ENCODE measurements around the gene TRIM66.

TRIM66 gene

DNA sequence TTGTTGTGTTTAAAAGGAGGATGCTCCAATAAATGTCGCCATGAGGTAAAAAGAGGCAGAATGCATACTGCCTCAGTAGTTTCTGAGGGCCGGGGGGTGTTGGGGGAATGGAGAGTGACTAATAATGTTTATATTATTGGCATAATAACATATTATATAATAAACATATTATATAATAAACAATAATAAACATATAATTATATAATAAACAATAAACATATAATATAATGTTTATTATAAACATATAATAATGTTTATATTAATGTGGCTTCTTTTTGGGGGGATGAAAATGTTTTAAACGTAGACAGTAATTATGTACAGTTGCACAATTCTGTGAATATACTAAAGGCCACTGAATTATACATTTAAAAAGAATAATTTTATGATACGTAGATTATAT is 35.6 kb downstream of the TRIM66 start:
- Histone ChIP-seq H3K4ac (ENCODE audit: low read depth, low read length) (no peak overlapping the region), H3K79me1 (ENCODE audit: low read length) (no peaks in the 10 kb centered on the region), H3K23ac (ENCODE audit: low read length) (no peak overlapping the region), H2BK12ac (ENCODE audit: low read length) (no peak overlapping the region), H2BK120ac (ENCODE audit: insufficient read depth, low read length, poor library complexity) (no peak overlapping the region), H3K4me3 (ENCODE audit: low read depth, low read length) (no peak overlapping the region), H3K9ac (ENCODE audit: low read length) (no peak overlapping the region), H2BK5ac (ENCODE audit: low read depth, low read length, poor library complexity) (no peak overlapping the region), H4K91ac (ENCODE audit: low read depth, low read length) (no peak overlapping the region), H3K4me1 (ENCODE audit: control insufficient read depth in 1 of 2, insufficient read depth in 2 of 2, low read length in 2 of 2) (no peaks in the 10 kb centered on the region), H3K4me2 (ENCODE audit: low read length) (no peak overlapping the region), H4K8ac (ENCODE audit: low read depth, low read length) (no peak overlapping the region), H3K27ac (ENCODE audit: low read depth, low read length) (no peak overlapping the region), H3K36me3 (ENCODE audit: control insufficient read depth in 1 of 2, insufficient read depth in 2 of 2, low read length in 2 of 2) (peaks cover 5% of the 10 kb centered on the region in 2 experiments), H4K12ac (ENCODE audit: low read depth, low read length) (no peak overlapping the region), H3K18ac (ENCODE audit: low read length) (no peak overlapping the region), H3K9me3 (ENCODE audit: insufficient read depth, low read depth, low read length) (no peaks in the 10 kb centered on the region), H3K27me3 (ENCODE audit: insufficient read depth, low read length) (no peaks in the 10 kb centered on the region), H2AK5ac (ENCODE audit: low read length) (no peak overlapping the region), H3K79me2 (ENCODE audit: control insufficient read depth, insufficient read depth, low read length, poor library complexity) (no peaks in the 10 kb centered on the region), H3K14ac (ENCODE audit: low read length) (no peak overlapping the region), H2AFZ (ENCODE audit: insufficient read depth, low read length, poor library complexity) (no peak overlapping the region)
- no CpG with 5 or more reads among the region's 4 CpGs for WGBS (ENCODE audit: extremely low coverage, insufficient coverage, insufficient read length)
- no peak for DNase-seq

DNA sequence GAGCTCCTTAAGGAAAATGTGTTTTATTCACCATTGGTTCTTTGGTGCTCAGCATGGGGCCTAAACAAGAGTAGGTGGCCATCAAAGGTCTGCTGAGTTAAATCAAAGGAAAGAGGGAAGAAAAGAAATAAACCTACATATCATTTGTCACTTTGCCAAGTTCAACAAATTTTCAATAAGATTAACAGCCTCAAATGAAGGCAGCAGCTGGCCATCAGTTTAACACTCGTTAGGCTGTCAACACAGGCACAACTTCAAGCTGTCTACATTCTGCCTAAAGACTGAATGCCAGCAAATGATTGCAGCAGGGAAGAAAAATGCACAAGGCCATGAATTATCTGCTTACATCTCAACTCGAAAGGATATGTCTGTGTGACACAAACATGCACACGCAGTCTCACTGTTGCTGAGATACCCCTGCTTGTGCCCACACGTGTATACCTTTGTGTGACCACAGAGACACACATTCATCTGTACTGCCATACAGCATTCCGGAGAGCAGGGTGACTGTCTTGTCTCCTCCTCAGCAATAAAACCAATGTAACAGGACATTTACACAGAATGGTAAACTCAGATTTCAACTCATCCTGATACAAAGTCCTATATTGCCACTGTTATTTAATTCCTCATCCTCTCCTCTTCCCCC is 40.1 kb downstream of the TRIM66 start:
- DNase-seq: no peak
- Histone ChIP-seq H2AK5ac (ENCODE audit: low read length) (no peak overlapping the region), H2AFZ (ENCODE audit: insufficient read depth, low read length, poor library complexity) (no peak overlapping the region), H2BK5ac (ENCODE audit: low read depth, low read length, poor library complexity) (no peak overlapping the region), H3K4ac (ENCODE audit: low read depth, low read length) (no peak overlapping the region), H3K27me3 (ENCODE audit: insufficient read depth, low read length) (no peaks in the 10 kb centered on the region), H3K18ac (ENCODE audit: low read length) (no peak overlapping the region), H3K79me1 (ENCODE audit: low read length) (no peaks in the 10 kb centered on the region), H3K9me3 (ENCODE audit: insufficient read depth, low read depth, low read length) (no peaks in the 10 kb centered on the region), H3K36me3 (ENCODE audit: control insufficient read depth in 1 of 2, insufficient read depth in 2 of 2, low read length in 2 of 2) (peaks cover 0 to 8% of the 10 kb centered on the region in 2 experiments), H3K4me3 (ENCODE audit: low read depth, low read length) (no peak overlapping the region), H4K91ac (ENCODE audit: low read depth, low read length) (no peak overlapping the region), H3K4me1 (ENCODE audit: control insufficient read depth in 1 of 2, insufficient read depth in 2 of 2, low read length in 2 of 2) (no peaks in the 10 kb centered on the region), H3K9ac (ENCODE audit: low read length) (no peak overlapping the region), H4K12ac (ENCODE audit: low read depth, low read length) (no peak overlapping the region), H2BK12ac (ENCODE audit: low read length) (no peak overlapping the region), H3K14ac (ENCODE audit: low read length) (no peak overlapping the region), H3K79me2 (ENCODE audit: control insufficient read depth, insufficient read depth, low read length, poor library complexity) (no peaks in the 10 kb centered on the region), H3K27ac (ENCODE audit: low read depth, low read length) (no peak overlapping the region), H2BK120ac (ENCODE audit: insufficient read depth, low read length, poor library complexity) (no peak overlapping the region), H3K23ac (ENCODE audit: low read length) (no peak overlapping the region), H4K8ac (ENCODE audit: low read depth, low read length) (no peak overlapping the region), H3K4me2 (ENCODE audit: low read length) (no peak overlapping the region)
- WGBS (ENCODE audit: extremely low coverage, insufficient coverage, insufficient read length): no CpG with 5 or more reads among the region's 5 CpGs

DNA sequence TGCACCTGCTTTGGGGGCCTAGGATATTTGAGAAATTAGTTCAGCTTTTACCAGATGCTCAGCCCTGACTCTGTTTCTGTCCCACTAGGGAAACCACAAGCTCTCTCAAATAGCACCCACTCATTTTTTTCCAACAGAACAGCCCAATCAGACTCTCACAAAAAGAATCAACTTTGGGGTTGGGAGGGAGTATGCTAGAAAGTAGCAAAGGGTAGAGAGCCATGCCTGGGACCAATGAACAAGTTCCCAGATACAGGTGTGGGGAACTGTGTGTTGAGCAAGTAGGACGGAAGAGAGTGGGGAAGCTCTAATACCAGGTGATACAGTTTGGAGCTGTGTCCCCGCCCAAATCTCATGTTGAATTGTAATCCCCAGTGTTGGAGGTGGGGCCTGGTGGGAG is 41.1 kb downstream of the TRIM66 start:
- Histone ChIP-seq H3K23ac (ENCODE audit: low read length) (no peak overlapping the region), H3K36me3 (ENCODE audit: control insufficient read depth in 1 of 2, insufficient read depth in 2 of 2, low read length in 2 of 2) (peaks cover 0 to 8% of the 10 kb centered on the region in 2 experiments), H2BK120ac (ENCODE audit: insufficient read depth, low read length, poor library complexity) (no peak overlapping the region), H2BK5ac (ENCODE audit: low read depth, low read length, poor library complexity) (no peak overlapping the region), H3K4me1 (ENCODE audit: control insufficient read depth in 1 of 2, insufficient read depth in 2 of 2, low read length in 2 of 2) (no peaks in the 10 kb centered on the region), H3K4ac (ENCODE audit: low read depth, low read length) (no peak overlapping the region), H4K91ac (ENCODE audit: low read depth, low read length) (no peak overlapping the region), H3K14ac (ENCODE audit: low read length) (no peak overlapping the region), H3K4me2 (ENCODE audit: low read length) (no peak overlapping the region), H3K4me3 (ENCODE audit: low read depth, low read length) (no peak overlapping the region), H4K12ac (ENCODE audit: low read depth, low read length) (no peak overlapping the region), H3K79me2 (ENCODE audit: control insufficient read depth, insufficient read depth, low read length, poor library complexity) (no peaks in the 10 kb centered on the region), H3K79me1 (ENCODE audit: low read length) (no peaks in the 10 kb centered on the region), H4K8ac (ENCODE audit: low read depth, low read length) (no peak overlapping the region), H2AFZ (ENCODE audit: insufficient read depth, low read length, poor library complexity) (no peak overlapping the region), H3K18ac (ENCODE audit: low read length) (no peak overlapping the region), H3K27ac (ENCODE audit: low read depth, low read length) (no peak overlapping the region), H2BK12ac (ENCODE audit: low read length) (no peak overlapping the region), H2AK5ac (ENCODE audit: low read length) (no peak overlapping the region), H3K9ac (ENCODE audit: low read length) (no peak overlapping the region), H3K27me3 (ENCODE audit: insufficient read depth, low read length) (no peaks in the 10 kb centered on the region), H3K9me3 (ENCODE audit: insufficient read depth, low read depth, low read length) (no peaks in the 10 kb centered on the region)
- no CpG with 5 or more reads among the region's 2 CpGs for WGBS (ENCODE audit: extremely low coverage, insufficient coverage, insufficient read length)
- DNase-seq: no peak

DNA sequence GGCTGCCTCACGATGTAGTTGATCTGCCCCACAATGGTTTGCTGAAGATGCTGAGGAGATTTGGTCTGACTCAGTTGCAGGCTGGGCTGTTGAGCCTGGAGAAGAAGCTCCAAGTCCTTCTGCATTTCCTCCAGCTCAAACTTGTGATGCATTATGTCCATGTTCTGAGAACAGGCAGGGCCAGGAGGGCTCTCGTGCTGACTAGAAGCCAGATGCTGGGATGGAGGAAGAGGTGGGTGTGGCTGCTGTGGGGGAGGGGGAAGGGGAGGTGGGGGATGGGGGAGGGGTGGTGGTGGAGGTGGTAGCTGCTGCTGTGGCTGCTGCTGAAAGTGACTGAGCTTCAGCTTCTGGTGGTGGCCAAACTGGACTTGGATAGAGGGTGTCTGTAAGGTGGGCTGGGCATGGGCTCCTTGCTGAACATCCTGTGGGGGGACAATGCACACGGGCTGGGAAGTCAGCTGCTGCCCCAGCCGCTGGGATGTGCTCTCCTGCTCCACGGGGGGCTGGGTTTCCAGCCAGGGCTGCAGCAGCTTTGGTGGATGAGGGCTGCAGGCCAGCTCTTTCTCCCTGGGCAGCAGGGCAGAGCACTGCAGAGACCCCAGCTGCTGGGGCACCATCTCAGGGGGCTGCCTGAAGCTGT is 42.1 kb downstream of the TRIM66 start:
- H3K4ac ChIP-seq (ENCODE audit: low read depth, low read length): no peak overlapping the region

More for the DNA sequence above, 42.1 kb downstream of the TRIM66 start:
- H3K36me3 ChIP-seq (ENCODE audit: control insufficient read depth in 1 of 2, insufficient read depth in 2 of 2, low read length in 2 of 2): peaks cover 0 to 8% of the 10 kb centered on the region in 2 experiments
- H3K9me3 ChIP-seq (ENCODE audit: insufficient read depth, low read depth, low read length): peaks cover 1% of the 10 kb centered on the region
- H4K12ac ChIP-seq (ENCODE audit: low read depth, low read length): no peak overlapping the region
- H3K4me1 ChIP-seq (ENCODE audit: control insufficient read depth in 1 of 2, insufficient read depth in 2 of 2, low read length in 2 of 2): no peaks in the 10 kb centered on the region
- no peak for DNase-seq
- no peak overlapping the region for H3K27ac ChIP-seq (ENCODE audit: low read depth, low read length)
- H4K91ac ChIP-seq (ENCODE audit: low read depth, low read length): no peak overlapping the region
- no peak overlapping the region for H3K18ac ChIP-seq (ENCODE audit: low read length)
- no peak overlapping the region for H2BK120ac ChIP-seq (ENCODE audit: insufficient read depth, low read length, poor library complexity)
- H3K79me2 ChIP-seq (ENCODE audit: control insufficient read depth, insufficient read depth, low read length, poor library complexity): no peaks in the 10 kb centered on the region
- H2AFZ ChIP-seq (ENCODE audit: insufficient read depth, low read length, poor library complexity): no peak overlapping the region
- no peak overlapping the region for H3K4me3 ChIP-seq (ENCODE audit: low read depth, low read length)
- no peaks in the 10 kb centered on the region for H3K27me3 ChIP-seq (ENCODE audit: insufficient read depth, low read length)
- no peak overlapping the region for H3K23ac ChIP-seq (ENCODE audit: low read length)
- no peak overlapping the region for H2BK5ac ChIP-seq (ENCODE audit: low read depth, low read length, poor library complexity)
- H3K14ac ChIP-seq (ENCODE audit: low read length): no peak overlapping the region
- H3K9ac ChIP-seq (ENCODE audit: low read length): no peak overlapping the region
- H2AK5ac ChIP-seq (ENCODE audit: low read length): no peak overlapping the region
- no peak overlapping the region for H2BK12ac ChIP-seq (ENCODE audit: low read length)
- H4K8ac ChIP-seq (ENCODE audit: low read depth, low read length): no peak overlapping the region
- WGBS (ENCODE audit: extremely low coverage, insufficient coverage, insufficient read length): no CpG with 5 or more reads among the region's 5 CpGs
- H3K79me1 ChIP-seq (ENCODE audit: low read length): no peaks in the 10 kb centered on the region
- H3K4me2 ChIP-seq (ENCODE audit: low read length): no peak overlapping the region

All from trophoblast cell (in vitro differentiated cells and primary cell).